Gastroesophageal sphincter (tissue), 3 donors: ENCODE data around the gene UBE2E3.

ENCODE experiments used
- EP300 ChIP-seq: sonication (generic); formaldehyde crosslinking; IDR thresholded peaks from one replicate; pipeline ENCODE4 v1.6.1; 2017; ENCODE audit warnings: antibody characterized with exemption, mild to moderate bottlenecking
- POLR2A ChIP-seq, 2 donors: fragments of 450-650 bp; IDR thresholded peaks; one replicate each; pipeline ENCODE4 v1.6.1; 2017; ENCODE audit warnings: antibody characterized with exemption in 2 of 2, mild to moderate bottlenecking in 2 of 2, moderate library complexity in 1 of 2
- TF ChIP-seq, protein P1 (sequence below), 4 experiments: fragments of 200-600 bp in 2 of 4; fragments of 450-650 bp in 2 of 4; sonication (generic) in 1 of 4; IDR thresholded peaks; one replicate each; pipeline ENCODE4 v1.5.1; 2017 to 2019; ENCODE audit warnings: antibody characterized with exemption in 4 of 4, mild to moderate bottlenecking in 2 of 4, moderate library complexity in 2 of 4

- TF ChIP-seq, protein P1, sequence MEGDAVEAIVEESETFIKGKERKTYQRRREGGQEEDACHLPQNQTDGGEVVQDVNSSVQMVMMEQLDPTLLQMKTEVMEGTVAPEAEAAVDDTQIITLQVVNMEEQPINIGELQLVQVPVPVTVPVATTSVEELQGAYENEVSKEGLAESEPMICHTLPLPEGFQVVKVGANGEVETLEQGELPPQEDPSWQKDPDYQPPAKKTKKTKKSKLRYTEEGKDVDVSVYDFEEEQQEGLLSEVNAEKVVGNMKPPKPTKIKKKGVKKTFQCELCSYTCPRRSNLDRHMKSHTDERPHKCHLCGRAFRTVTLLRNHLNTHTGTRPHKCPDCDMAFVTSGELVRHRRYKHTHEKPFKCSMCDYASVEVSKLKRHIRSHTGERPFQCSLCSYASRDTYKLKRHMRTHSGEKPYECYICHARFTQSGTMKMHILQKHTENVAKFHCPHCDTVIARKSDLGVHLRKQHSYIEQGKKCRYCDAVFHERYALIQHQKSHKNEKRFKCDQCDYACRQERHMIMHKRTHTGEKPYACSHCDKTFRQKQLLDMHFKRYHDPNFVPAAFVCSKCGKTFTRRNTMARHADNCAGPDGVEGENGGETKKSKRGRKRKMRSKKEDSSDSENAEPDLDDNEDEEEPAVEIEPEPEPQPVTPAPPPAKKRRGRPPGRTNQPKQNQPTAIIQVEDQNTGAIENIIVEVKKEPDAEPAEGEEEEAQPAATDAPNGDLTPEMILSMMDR (IDR thresholded peaks at IDR 0.05) = no peak
- TF ChIP-seq EP300 (no peak), POLR2A (IDR thresholded peaks at IDR 0.05) (no peak)
These were observed 73.9 kb downstream of the UBE2E3 start for GRCh38 chr2:181054256-181054655.
